ENCODE results near the gene NRN1.

GRCh38 chr6:6008089-6008647 lies 1.4 kb upstream of the NRN1 start:
- TF ChIP-seq RAD21 (IDR thresholded peaks at IDR 0.05; ENCODE audit: low read length): no peak
- no peak for TF ChIP-seq MAX (IDR thresholded peaks at IDR 0.05; ENCODE audit: low read depth)
- TF ChIP-seq CTCF (IDR thresholded peaks at IDR 0.05): no peak
- TF ChIP-seq YY1 (IDR thresholded peaks at IDR 0.05; ENCODE audit: low read depth): no peak
- TF ChIP-seq POLR2AphosphoS5 (IDR thresholded peaks at IDR 0.05; ENCODE audit: low read depth, low read length): no peak
- TF ChIP-seq REST (IDR thresholded peaks at IDR 0.05; ENCODE audit: low read depth, low read length): no peak
- no peak for TF ChIP-seq TCF12 (IDR thresholded peaks at IDR 0.05)
- no peak for TF ChIP-seq NRF1 (IDR thresholded peaks at IDR 0.05; ENCODE audit: low read depth, low read length)
- TF ChIP-seq NFIC (IDR thresholded peaks at IDR 0.05; ENCODE audit: borderline replicate concordance): no peak
- no peak for TF ChIP-seq RCOR1 (IDR thresholded peaks at IDR 0.05; ENCODE audit: low read length)
- no peak for TF ChIP-seq USF2 (IDR thresholded peaks at IDR 0.05; ENCODE audit: borderline replicate concordance, low read depth, low read length)
- no peak for TF ChIP-seq FOXJ3 (CRISPR knock-in tag; IDR thresholded peaks at IDR 0.05)
- no peak for TF ChIP-seq PBX3 (IDR thresholded peaks at IDR 0.05)

Measured in SK-N-SH (cell line).